ENCODE data around the gene THRA. TPM values are rescaled to one million over a fixed set of nuclear protein-coding genes. Genes with fewer than 3 reads are reported as not detected.
A peak's percentile ranks its signal among the peaks of the same experiment; 100 is the strongest.

THRA gene
- total and polyA plus RNA-seq, 9 of the 15 experiments (the other 6 are each of a cell fraction or from before 2014, with no cell fraction given) = 0.34 to 23.4 (median 12.7) TPM

DNA sequence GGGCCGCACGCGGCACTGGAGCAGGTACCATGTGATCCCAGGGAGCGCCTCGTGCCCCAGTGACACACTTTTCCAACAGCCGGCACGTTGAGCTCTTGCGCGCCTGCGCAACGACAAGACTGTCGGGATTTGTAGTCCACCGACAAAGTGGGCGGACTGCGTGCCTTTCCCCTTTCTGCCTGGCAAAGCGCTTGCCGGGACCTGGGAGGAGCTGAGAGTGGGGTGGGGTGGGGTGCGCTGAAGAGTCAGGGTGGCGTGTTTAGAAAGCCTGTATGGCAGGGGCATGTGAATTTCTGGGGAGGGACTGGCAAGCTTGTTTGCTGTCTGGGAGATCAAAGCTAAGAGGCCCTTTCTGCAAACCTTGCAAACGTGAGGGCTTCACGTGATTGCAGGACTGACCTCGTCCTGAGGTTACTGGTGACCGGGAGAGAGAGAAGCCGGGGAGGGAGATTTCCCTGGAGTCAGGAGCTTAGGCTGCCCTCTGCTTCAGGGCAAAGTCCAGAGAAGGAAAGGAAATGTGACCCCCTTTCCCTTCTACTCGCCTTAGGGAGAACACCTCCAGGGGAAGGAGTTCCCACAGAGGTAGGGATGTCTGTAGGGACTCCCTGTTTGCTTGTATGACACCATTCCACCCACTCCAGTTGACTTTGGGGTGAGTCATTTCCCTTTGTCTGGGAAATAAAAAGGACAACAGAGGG, 38.1 kb downstream of the THRA start (continued):
- TF ChIP-seq CUX1 (CRISPR knock-in tag; IDR thresholded peaks at IDR 0.05) (no peak), BCL6 (CRISPR knock-in tag; IDR thresholded peaks at IDR 0.05) (no peak), FOXO4 (CRISPR knock-in tag; IDR thresholded peaks at IDR 0.05) (no peak), ILK (tag; IDR thresholded peaks at IDR 0.05; ENCODE audit: borderline replicate concordance, low read depth) (no peak), PPARD (CRISPR knock-in tag; IDR thresholded peaks at IDR 0.05) (no peak), ZNF707 (CRISPR knock-in tag; conservative IDR thresholded peaks at IDR 0.05) (no peak), THRB (CRISPR knock-in tag; conservative IDR thresholded peaks at IDR 0.05) (no peak), PTRF (tag; IDR thresholded peaks at IDR 0.05) (no peak), CBX1 (IDR thresholded peaks at IDR 0.05; ENCODE audit: low read depth) (no peak), CREB3L1 (IDR thresholded peaks at IDR 0.05; ENCODE audit: borderline replicate concordance, low read depth) (no peak; the same call in none of the 2 replicates), CHCHD3 (CRISPR knock-in tag; IDR thresholded peaks at IDR 0.05) (no peak), FOS (IDR thresholded peaks at IDR 0.05; ENCODE audit: extremely low read depth, insufficient read length) (peak; percentile 28), PKNOX1 (IDR thresholded peaks at IDR 0.05) (no peak), RCOR1 (IDR thresholded peaks at IDR 0.05; ENCODE audit: borderline replicate concordance in 1 of 2, low read depth in 2 of 2, low read length in 2 of 2) (peak in 1 of 2 experiments; percentile 21; a peak in 1 of 4 replicates), LEF1 (IDR thresholded peaks at IDR 0.05) (peak; percentile 95), ZNF232 (CRISPR knock-in tag; IDR thresholded peaks at IDR 0.05) (no peak)

Data from K562 (cell line).